NCI-H2196 (cell line): Measurements from ENCODE around the gene FIGN.

ENCODE experiments used
- DNase-seq: peaks from one replicate; lab custom pipeline; 2025; ENCODE audit not compliant: unreplicated experiment; lab: John Stamatoyannopoulos, UW

The FIGN gene

GRCh38 chr2:163735685-163736432 is at the start of gene FIGN:
TSS of gene FIGN (minus strand) at chr2:163736008. CDS start at chr2:163734927, 1,081 bp downstream.
- peak; percentile 74 for DNase-seq

- no peak for DNase-seq
These were observed 49.4 kb upstream of the FIGN start for GRCh38 chr2:163785162-163785561.

- peak; percentile 39 for DNase-seq
These were observed 44.3 kb upstream of the FIGN start for GRCh38 chr2:163779970-163780597.

- no peak for DNase-seq
These were observed 42.4 kb upstream of the FIGN start for GRCh38 chr2:163778045-163778781.

- DNase-seq = no peak
These were observed 39.5 kb upstream of the FIGN start for GRCh38 chr2:163775304-163775703.

GRCh38 chr2:163774862-163775261 is 39.1 kb upstream of the FIGN start:
- DNase-seq = no peak

- no peak for DNase-seq
These were observed 37.5 kb upstream of the FIGN start for GRCh38 chr2:163773276-163773675.

- DNase-seq = no peak
These were observed 35.8 kb upstream of the FIGN start for GRCh38 chr2:163771596-163771995.

- DNase-seq = no peak
These were observed 33.3 kb upstream of the FIGN start for GRCh38 chr2:163768881-163769695.

- no peak for DNase-seq
These were observed 31.3 kb upstream of the FIGN start for GRCh38 chr2:163767097-163767496.

GRCh38 chr2:163764566-163764965 is 28.8 kb upstream of the FIGN start:
- no peak for DNase-seq

GRCh38 chr2:163759013-163759412 is 23.2 kb upstream of the FIGN start:
- DNase-seq = no peak

- no peak for DNase-seq
These were observed 22.0 kb upstream of the FIGN start for GRCh38 chr2:163757814-163758213.

- DNase-seq = no peak
These were observed 20.8 kb upstream of the FIGN start for GRCh38 chr2:163756588-163756987.

- DNase-seq = no peak
These were observed 19.6 kb upstream of the FIGN start for GRCh38 chr2:163755366-163755765.

- DNase-seq = no peak
These were observed 17.9 kb upstream of the FIGN start for GRCh38 chr2:163753726-163754125.

- no peak for DNase-seq
These were observed 16.5 kb upstream of the FIGN start for GRCh38 chr2:163752267-163752666.

GRCh38 chr2:163751696-163752095 is 15.9 kb upstream of the FIGN start:
- DNase-seq = no peak

- DNase-seq = no peak
These were observed 12.6 kb upstream of the FIGN start for GRCh38 chr2:163748420-163748819.

- DNase-seq = no peak
These were observed 5.6 kb upstream of the FIGN start for GRCh38 chr2:163741435-163741834.

GRCh38 chr2:163737563-163737962 is 1.8 kb upstream of the FIGN start:
- no peak for DNase-seq
